ENCODE results near the gene GMDS. TPM values are rescaled to one million over a fixed set of nuclear protein-coding genes. Genes with fewer than 3 reads are reported as not detected.

GMDS gene
- total RNA-seq, 8 experiments from 2014 or later: 4.5 to 61.7 (median 6.9) TPM

DNA sequence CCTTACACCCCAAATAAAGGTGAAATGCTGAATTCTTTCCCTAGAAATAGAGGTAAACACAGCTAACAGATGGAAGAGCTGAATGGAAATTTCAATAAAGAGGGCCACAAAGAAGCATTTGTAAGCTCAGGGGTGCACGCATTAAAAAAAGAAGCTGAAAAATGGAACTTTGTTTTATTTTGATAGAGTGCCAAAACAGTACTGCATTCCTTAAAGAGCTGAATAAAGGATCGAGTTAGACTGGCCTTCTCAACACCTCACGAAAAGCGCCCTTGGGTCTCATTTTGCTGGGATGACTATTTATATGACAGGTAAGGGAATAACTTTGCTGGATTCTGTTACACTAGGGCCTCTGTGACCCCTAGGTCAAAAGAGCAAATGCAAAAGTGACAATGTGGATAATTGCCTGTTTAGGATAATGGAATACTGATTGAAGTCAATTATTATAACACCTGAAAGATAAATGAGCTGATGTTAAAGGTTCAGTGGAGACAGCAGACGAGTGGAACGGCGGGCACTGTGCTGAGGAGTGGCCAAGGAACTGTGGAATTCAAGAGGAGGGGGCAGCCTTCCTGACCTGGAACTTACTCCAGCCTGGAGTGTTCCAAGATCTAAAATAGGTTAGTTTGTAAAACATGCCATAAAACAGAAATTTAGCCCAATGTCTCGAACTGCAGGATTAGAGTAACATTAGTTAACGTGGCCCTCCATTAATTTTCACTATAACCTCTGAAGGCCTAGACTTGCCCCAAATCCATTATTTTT is 467.3 kb downstream of the GMDS start:
- WGBS, 10 experiments: 65 to 100% (median 82%) methylated on average over 1 to 7 of the region's 9 CpGs
- ATAC-seq (replicated peaks in 6 of 8): peak in 2 of 8 experiments; percentile 24 to 33
- no peak overlapping the region for H3K4me3 ChIP-seq
- in situ Hi-C loops (cut with MboI; ENCODE audit: low pct_unique_long_range_greater_than_20kb in 2 of 9, low sequenced_read_pairs in 9 of 9, unreplicated experiment in 9 of 9): no loop called here
- peaks cover 12 to 30% of the 10 kb centered on the region in 2 donors for H3K4me1 ChIP-seq (replicated peaks in 1 of 2)
- H3K27ac ChIP-seq: no peak overlapping the region

DNA sequence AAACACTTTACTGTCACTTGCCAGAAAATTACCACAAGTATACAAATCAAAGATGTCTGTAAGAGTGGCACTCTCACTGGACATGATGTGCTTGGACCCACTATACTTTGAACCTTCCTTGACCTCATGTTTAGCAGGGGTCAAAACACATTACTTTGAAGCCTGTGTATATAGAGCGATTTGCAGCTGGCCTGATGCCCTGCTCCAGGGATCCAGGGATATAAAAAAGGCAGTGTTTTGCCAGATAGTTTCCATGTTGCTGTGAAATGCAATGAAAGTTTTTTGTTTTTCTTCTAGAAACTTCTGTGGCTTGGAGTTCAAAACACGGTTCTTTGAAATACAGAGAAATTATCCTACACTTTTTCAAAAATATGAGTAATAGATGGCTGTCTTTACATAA is 470.0 kb downstream of the GMDS start:
- no peak overlapping the region for H3K4me3 ChIP-seq
- WGBS, 10 experiments: 65 to 100% (median 93%) methylated on average over 1 to 2 of the region's 2 CpGs; no CpG with 5 or more reads in 1 of the 10 experiments
- H3K4me1 ChIP-seq (replicated peaks in 1 of 2): peaks cover 21 to 42% of the 10 kb centered on the region in 2 donors
- ATAC-seq (replicated peaks in 6 of 8): no peak
- in situ Hi-C loops (cut with MboI; ENCODE audit: low pct_unique_long_range_greater_than_20kb in 2 of 9, low sequenced_read_pairs in 9 of 9, unreplicated experiment in 9 of 9): no loop called here
- H3K27ac ChIP-seq: no peak overlapping the region

- in situ Hi-C loops (cut with MboI; ENCODE audit: low pct_unique_long_range_greater_than_20kb in 2 of 9, low sequenced_read_pairs in 9 of 9, unreplicated experiment in 9 of 9): no loop called here
- WGBS, 10 experiments: 33 to 100% (median 82%) methylated on average over 1 to 5 of the region's 5 CpGs; no CpG with 5 or more reads in 1 of the 10 experiments
- Histone ChIP-seq H3K27ac (no peak overlapping the region), H3K4me1 (replicated peaks in 1 of 2) (peaks cover 22 to 42% of the 10 kb centered on the region in 2 donors), H3K4me3 (no peak overlapping the region)
- peak in 6 of 8 experiments; percentile 8 to 88 (median 64) for ATAC-seq (replicated peaks in 6 of 8)
These were observed 471.0 kb downstream of the GMDS start for GRCh38 chr6:1774226-1774915.

DNA sequence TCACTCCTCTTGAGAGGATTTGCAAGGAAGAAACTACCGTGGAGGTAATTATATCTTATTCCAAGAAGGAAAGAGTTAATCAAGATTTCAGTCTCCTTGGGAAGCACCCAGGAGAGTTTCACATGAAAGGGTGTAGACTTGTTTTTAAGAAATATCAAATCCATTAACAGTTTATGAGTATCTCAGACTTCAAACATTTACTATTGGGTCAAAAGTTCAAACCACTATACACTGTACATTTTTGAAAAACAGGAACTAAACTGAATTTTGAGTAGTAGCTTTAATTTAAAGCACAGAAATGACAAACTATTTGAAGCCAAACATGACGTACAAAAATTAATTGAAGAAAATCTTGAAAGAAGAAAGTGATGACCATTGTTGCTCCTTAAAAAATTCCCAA is 471.7 kb downstream of the GMDS start:
- ATAC-seq (replicated peaks in 6 of 8): no peak
- in situ Hi-C loops (cut with MboI; ENCODE audit: low pct_unique_long_range_greater_than_20kb in 2 of 9, low sequenced_read_pairs in 9 of 9, unreplicated experiment in 9 of 9): no loop called here
- H3K27ac ChIP-seq: no peak overlapping the region
- 80 to 100% (median 88%) methylated on average over 1 to 2 of the region's 2 CpGs; no CpG with 5 or more reads in 1 of the 10 experiments for WGBS, 10 experiments
- peaks cover 19 to 40% of the 10 kb centered on the region in 2 donors for H3K4me1 ChIP-seq (replicated peaks in 1 of 2)
- no peak overlapping the region for H3K4me3 ChIP-seq

- Histone ChIP-seq H3K27ac (no peak overlapping the region), H3K4me3 (no peak overlapping the region), H3K4me1 (replicated peaks in 1 of 2) (peaks cover 12 to 35% of the 10 kb centered on the region in 2 donors)
- peak; percentile 47 to 77 (median 56) for ATAC-seq (replicated peaks in 6 of 8)
- 10 to 100% (median 72%) methylated on average over 1 to 5 of the region's 5 CpGs for WGBS, 10 experiments
- in situ Hi-C loops (cut with MboI; ENCODE audit: low pct_unique_long_range_greater_than_20kb in 2 of 9, low sequenced_read_pairs in 9 of 9, unreplicated experiment in 9 of 9): no loop called here
These were observed 474.3 kb downstream of the GMDS start for GRCh38 chr6:1770968-1771723.

- WGBS, 10 experiments: 67 to 93% (median 82%) methylated on average over 1 to 5 of the region's 7 CpGs; no CpG with 5 or more reads in 3 of the 10 experiments
- Histone ChIP-seq H3K4me3 (no peak overlapping the region), H3K4me1 (replicated peaks in 1 of 2) (peaks cover 12 to 33% of the 10 kb centered on the region in 2 donors), H3K27ac (no peak overlapping the region)
- ATAC-seq (replicated peaks in 6 of 8): no peak
- in situ Hi-C loops (cut with MboI; ENCODE audit: low pct_unique_long_range_greater_than_20kb in 2 of 9, low sequenced_read_pairs in 9 of 9, unreplicated experiment in 9 of 9): no loop called here
These were observed 475.0 kb downstream of the GMDS start for GRCh38 chr6:1770435-1770843.

DNA sequence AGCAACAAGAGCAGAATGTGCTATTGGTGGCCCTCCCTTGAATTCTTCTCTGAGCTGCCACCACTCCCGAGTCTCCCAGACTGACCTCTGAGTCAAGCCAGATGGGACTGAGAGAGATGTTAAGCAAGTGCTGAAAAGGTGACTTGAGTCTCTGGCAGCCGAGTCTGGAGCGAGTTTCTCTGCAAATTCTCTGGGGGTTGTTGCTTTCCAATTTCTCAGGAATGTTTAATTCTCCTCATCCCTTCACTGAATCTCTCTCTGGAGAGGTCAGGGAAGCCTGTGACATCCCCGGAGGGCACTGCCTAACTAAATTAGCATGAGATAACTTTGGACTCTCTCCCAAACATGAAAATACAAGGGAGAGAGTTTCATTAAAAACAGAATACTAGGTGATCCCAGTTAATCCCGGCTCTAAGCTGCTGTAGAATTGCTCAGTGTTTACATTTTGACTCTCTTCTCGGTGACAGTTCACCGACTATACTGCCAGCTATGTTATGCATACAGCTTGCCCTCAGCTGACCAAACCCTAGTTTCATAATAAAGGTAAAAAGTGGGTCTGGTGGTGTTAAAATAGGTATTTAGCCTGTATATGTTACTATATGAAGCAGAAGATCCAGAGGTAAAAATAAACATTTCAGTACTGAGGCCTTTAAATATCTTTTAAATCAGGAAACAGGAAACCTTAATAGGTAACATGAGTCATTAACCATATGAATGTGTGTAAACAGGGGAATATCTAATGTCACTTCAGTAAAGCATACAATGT is 477.7 kb downstream of the GMDS start:
- 0 to 84% (median 48%) methylated on average over 2 to 7 of the region's 7 CpGs; no CpG with 5 or more reads in 2 of the 10 experiments for WGBS, 10 experiments
- in situ Hi-C loops (cut with MboI; ENCODE audit: low pct_unique_long_range_greater_than_20kb in 2 of 9, low sequenced_read_pairs in 9 of 9, unreplicated experiment in 9 of 9): no loop called here

DNA sequence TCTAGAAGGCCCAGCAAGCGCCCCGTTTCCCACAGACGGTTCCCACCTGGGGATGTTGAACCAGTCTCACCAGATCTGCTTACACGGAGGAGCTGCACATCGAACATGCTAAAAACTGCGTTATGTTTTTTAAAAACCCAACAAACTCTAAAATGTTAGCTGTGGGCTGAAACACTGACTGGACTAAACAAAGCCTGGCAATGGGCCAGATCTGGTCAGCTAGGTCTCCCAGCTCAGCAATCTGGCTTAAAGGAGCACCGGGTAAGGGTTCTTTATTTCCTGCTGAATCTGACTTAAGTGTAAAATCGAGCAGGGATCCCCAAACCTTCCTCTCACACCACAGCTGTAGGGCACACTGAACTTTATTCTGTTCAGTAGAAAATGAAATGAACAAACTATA is 478.8 kb downstream of the GMDS start:
- H3K27ac ChIP-seq: no peak overlapping the region
- no peak overlapping the region for H3K4me3 ChIP-seq
- ATAC-seq (replicated peaks in 6 of 8): no peak
- WGBS, 10 experiments: 73 to 100% (median 84%) methylated on average over 1 to 6 of the region's 8 CpGs; no CpG with 5 or more reads in 4 of the 10 experiments
- peaks cover 20 to 25% of the 10 kb centered on the region in 2 donors for H3K4me1 ChIP-seq (replicated peaks in 1 of 2)
- in situ Hi-C loops (cut with MboI; ENCODE audit: low pct_unique_long_range_greater_than_20kb in 2 of 9, low sequenced_read_pairs in 9 of 9, unreplicated experiment in 9 of 9): no loop called here

More for the DNA sequence above, 477.7 kb downstream of the GMDS start:
- ATAC-seq (replicated peaks in 6 of 8): peak in 3 of 8 experiments; percentile 53 to 90 (median 89)
- Histone ChIP-seq H3K27ac (no peak overlapping the region), H3K4me1 (replicated peaks in 1 of 2) (peaks cover 21 to 25% of the 10 kb centered on the region in 2 donors), H3K4me3 (no peak overlapping the region)

- Histone ChIP-seq H3K4me1 (replicated peaks in 1 of 2) (peaks cover 14 to 21% of the 10 kb centered on the region in 2 donors), H3K27ac (no peak overlapping the region), H3K4me3 (no peak overlapping the region)
- WGBS, 10 experiments: 74 to 100% (median 92%) methylated on average over 1 to 14 of the region's 17 CpGs; no CpG with 5 or more reads in 1 of the 10 experiments
- in situ Hi-C loops (cut with MboI; ENCODE audit: low pct_unique_long_range_greater_than_20kb in 2 of 9, low sequenced_read_pairs in 9 of 9, unreplicated experiment in 9 of 9): no loop called here
- ATAC-seq (replicated peaks in 6 of 8): no peak
These were observed 480.1 kb downstream of the GMDS start for GRCh38 chr6:1765160-1765903.

DNA sequence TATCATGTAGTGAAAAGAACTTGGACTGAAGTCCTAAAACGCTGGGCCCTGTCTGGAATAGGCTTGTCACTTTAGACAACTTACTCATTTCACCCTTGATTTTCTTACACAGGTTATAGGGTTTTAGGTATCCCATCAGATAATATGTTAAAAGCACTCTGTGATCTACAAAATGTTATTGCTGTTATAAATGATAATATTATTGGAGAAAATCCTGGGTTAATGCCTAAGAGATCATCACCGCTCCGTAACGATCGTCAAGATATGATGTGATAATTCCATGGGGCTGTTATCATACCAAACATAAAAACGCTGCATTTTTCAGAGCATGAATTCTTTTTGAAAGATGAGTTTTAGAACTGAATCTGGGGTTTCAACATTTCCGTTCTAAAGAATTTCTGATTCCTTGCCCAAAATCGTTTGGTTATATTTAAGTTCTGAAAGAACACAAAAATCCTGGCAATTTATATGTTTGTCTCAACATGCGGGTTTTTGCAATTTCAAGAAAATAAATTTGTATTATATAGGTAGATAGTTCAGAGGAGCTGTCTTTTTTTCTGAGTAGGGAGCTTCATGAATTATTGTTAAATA is 480.9 kb downstream of the GMDS start:
- H3K4me1 ChIP-seq (replicated peaks in 1 of 2): peaks cover 14 to 21% of the 10 kb centered on the region in 2 donors
- 75 to 100% (median 94%) methylated on average over 2 to 9 of the region's 9 CpGs for WGBS, 10 experiments
- in situ Hi-C loops (cut with MboI; ENCODE audit: low pct_unique_long_range_greater_than_20kb in 2 of 9, low sequenced_read_pairs in 9 of 9, unreplicated experiment in 9 of 9): no loop called here
- no peak overlapping the region for H3K4me3 ChIP-seq
- no peak overlapping the region for H3K27ac ChIP-seq
- ATAC-seq (replicated peaks in 6 of 8): no peak

GRCh38 chr6:1763404-1763803 is 482.0 kb downstream of the GMDS start:
- peak in 4 of 8 experiments; percentile 30 to 59 (median 41) for ATAC-seq (replicated peaks in 6 of 8)
- Histone ChIP-seq H3K27ac (no peak overlapping the region), H3K4me1 (replicated peaks in 1 of 2) (peaks cover 14 to 21% of the 10 kb centered on the region in 2 donors), H3K4me3 (no peak overlapping the region)
- 50 to 100% (median 84%) methylated on average over 1 to 6 of the region's 6 CpGs; no CpG with 5 or more reads in 2 of the 10 experiments for WGBS, 10 experiments
- in situ Hi-C loops (cut with MboI; ENCODE audit: low pct_unique_long_range_greater_than_20kb in 2 of 9, low sequenced_read_pairs in 9 of 9, unreplicated experiment in 9 of 9): no loop called here

All from motor neuron (in vitro differentiated cells).